Heart right ventricle (tissue), 16 donors: ENCODE results near the gene METAP1D. TPM values are rescaled to one million over a fixed set of nuclear protein-coding genes. Genes with fewer than 3 reads are reported as not detected.

Source experiments
- ATAC-seq, 8 donors: fragments of 200-7000 bp; cut with Tn5 transposase; one replicate each; pipeline ENCODE4 v1.9.1; 2020; ENCODE audit warnings: mild to moderate bottlenecking in 8 of 8, moderate library complexity in 8 of 8, moderate number of reproducible peaks in 1 of 8
- DNase-seq, 2 donors: peaks; one replicate each; pipeline ENCODE4 v3.0.0-alpha.2; 2020
- H3K27ac ChIP-seq, 10 donors: fragments of 200-600 bp; sonication (generic) in 2 of 10; one replicate each; pipeline versions ENCODE4 v1.5.0 to v1.8.0; 2020 to 2022; ENCODE audit warnings: mild to moderate bottlenecking in 3 of 10
- H3K27me3 ChIP-seq, 7 donors: fragments of 200-600 bp; one replicate each; pipeline ENCODE4 v1.8.0; 2021 to 2022; ENCODE audit warnings: mild to moderate bottlenecking in 2 of 7
- H3K36me3 ChIP-seq, 9 donors: fragments of 200-600 bp; sonication (generic) in 1 of 9; one replicate each; pipeline versions ENCODE4 v1.5.0 to v1.8.0; 2020 to 2022; ENCODE audit warnings: mild to moderate bottlenecking in 2 of 9
- H3K4me1 ChIP-seq, 9 donors: fragments of 200-600 bp; sonication (generic) in 1 of 9; one replicate each; pipeline versions ENCODE4 v1.5.0 to v1.8.0; 2020 to 2022; ENCODE audit warnings: mild to moderate bottlenecking in 4 of 9
- H3K4me3 ChIP-seq, 10 donors: fragments of 200-600 bp; sonication (generic) in 2 of 10; one replicate each; pipeline versions ENCODE4 v1.5.0 to v1.8.0; 2020 to 2022; ENCODE audit warnings: mild to moderate bottlenecking in 7 of 10, moderate library complexity in 2 of 10
- H3K9me3 ChIP-seq, 11 donors: fragments of 200-600 bp in 10 of 11; sonication (generic) in 2 of 11; one replicate each; pipeline versions ENCODE4 v1.5.0 to v1.8.0; 2013 to 2022; ENCODE audit warnings: mild to moderate bottlenecking in 2 of 11, control low read depth in 1 of 11, moderate library complexity in 1 of 11
- CTCF ChIP-seq, 9 donors: fragments of 200-600 bp; sonication (generic) in 2 of 9; IDR thresholded peaks; one replicate each; pipeline versions ENCODE4 v1.5.0 to v1.8.0; 2021 to 2022; ENCODE audit warnings: antibody characterized with exemption in 9 of 9, mild to moderate bottlenecking in 5 of 9, moderate library complexity in 1 of 9
- WGBS, 2 donors: extraction: QIAGEN DNeasy Blood & Tissue Kit; methylation state at CpG; one replicate each; pipeline ENCODE4 v1.1.7; 2013; ENCODE audit warnings: inconsistent platforms in 1 of 2; 5-methylcytosine and 5-hydroxymethylcytosine counted together
- intact Hi-C, 10 donors: fragments of 100-400 bp; cut with DNase I; formaldehyde crosslinking; loops; one replicate each; pipeline versions ENCODE4 v1.11.1 to v1.14.2; 2022
- polyA plus RNA-seq, 2 donors: library from polyadenylated mRNA; stranded (reverse); fragments of 200-250 nt; gene quantifications; one replicate each; pipeline ENCODE4 v1.2.3, GENCODE V29; 2013
- total RNA-seq, 10 donors: library from RNA; stranded (reverse); fragmentation: NEBNext Ultra II Directional in 3 of 10; extraction: Animal tissue kit (Norgen Biotek cat#: 25700) in 3 of 10; gene quantifications; one replicate each; pipeline versions ENCODE4 v1.2.1 to v1.2.4, GENCODE V29; 2021 to 2023
- donor health status: Arrhythmogenic right ventricular cardiomyopathy.
- donor health status: ischemic (EF 13 %, LVEDD 7.1; RV severe dilation, severe dysfunction).
- donor health status: healthy with polysubstance abuse.
- donor health status: DM: no; HTN: yes; CAD: no.
- donor health status: DM: no; HTN: no; CAD: no.
- donor health status: ischemic (EF 25% LVEDD 6.9; RV normal size, moderate dysfunction).
- donor health status: ischemic (EF 25% LVEDD 5.7; RV mildly dilated, moderate dysfunction).
- donor health status: healthy.
- donor health status: DM: yes; HTN: yes; CAD: no.
- donor health status: Ischemic cardiomyopathy.
- donor health status: ischemic (EF 35%, LVEDD 5.7; RV mildly dilated, moderate dysfunction).
- donor health status: nonischemic (EF 11% LVEDD 7.7; RV severe dilation, severe dysfunction).
- donor health status: DM: yes; HTN: yes; CAD: no.
- donor health status: PGD.
- donor health status: ischemic (EF 29% LVEDD 5.4; RV normal size, mild dysfunction).
- donor health status: nonischemic (EF 23%, LVEDD 6.1; RV moderate dilation, normal function).

The METAP1D gene
- total and polyA plus RNA-seq, 12 donors, result 3.4 to 8.3 (median 6.1) TPM

- 5% methylated on average over 54 of the region's 54 CpGs for WGBS, 2 donors
- peaks cover 0 to 7% (median 0%) of the 10 kb centered on the region in 9 donors for H3K36me3 ChIP-seq
- intact Hi-C loops, result no loop called here
- H3K4me3 ChIP-seq, result peak overlapping the region in 4 of 10 donors; percentile 7 to 62 (median 48)
- peak overlapping the region in 1 of 10 donors; percentile 26 for H3K27ac ChIP-seq
- ATAC-seq (no peak), DNase-seq (no peak)
- H3K27me3 ChIP-seq, result peaks cover 82 to 100% (median 100%) of the 10 kb centered on the region in 7 donors
- H3K9me3 ChIP-seq, result no peaks in the 10 kb centered on the region
- peak in 1 of 9 donors; percentile 14 for TF ChIP-seq CTCF (IDR thresholded peaks at IDR 0.05)
- peaks cover 10 to 69% (median 41%) of the 10 kb centered on the region in 9 donors for H3K4me1 ChIP-seq
These were observed 86.8 kb downstream of the METAP1D start for GRCh38 chr2:172086241-172087206.

GRCh38 chr2:172087207-172087779 is 87.5 kb downstream of the METAP1D start:
- peak overlapping the region in 1 of 10 donors; percentile 26 for H3K27ac ChIP-seq
- ATAC-seq (no peak), DNase-seq (no peak)
- peaks cover 0 to 7% (median 0%) of the 10 kb centered on the region in 9 donors for H3K36me3 ChIP-seq
- intact Hi-C loops, result no loop called here
- 5 to 6% methylated on average over 31 of the region's 31 CpGs for WGBS, 2 donors
- H3K27me3 ChIP-seq, result peaks cover 85 to 100% (median 100%) of the 10 kb centered on the region in 7 donors
- TF ChIP-seq CTCF (IDR thresholded peaks at IDR 0.05), result no peak
- no peaks in the 10 kb centered on the region for H3K9me3 ChIP-seq
- peaks cover 10 to 66% (median 41%) of the 10 kb centered on the region in 9 donors for H3K4me1 ChIP-seq
- H3K4me3 ChIP-seq, result peak overlapping the region in 2 of 10 donors; percentile 7 to 62

GRCh38 chr2:172087780-172088244 is 88.1 kb downstream of the METAP1D start:
- Histone ChIP-seq H3K27me3 (peaks cover 90 to 100% (median 100%) of the 10 kb centered on the region in 7 donors), H3K4me3 (no peak overlapping the region), H3K9me3 (no peaks in the 10 kb centered on the region), H3K27ac (no peak overlapping the region), H3K4me1 (peaks cover 10 to 61% (median 38%) of the 10 kb centered on the region in 9 donors), H3K36me3 (peaks cover 0 to 7% (median 0%) of the 10 kb centered on the region in 9 donors)
- no peak for TF ChIP-seq CTCF (IDR thresholded peaks at IDR 0.05)
- peak in 1 of 2 donors; percentile 1 for DNase-seq
- no peak for ATAC-seq
- WGBS, 2 donors, result 6 to 7% methylated on average over 23 of the region's 23 CpGs
- intact Hi-C loops, result no loop called here
